Ishikawa (cell line): Measurements from ENCODE around the gene FGF14.

Experiments
- CEBPB ChIP-seq: IDR thresholded peaks from 2 replicates; pipeline ENCODE4 v1.6.1; 2012
- CREB1 ChIP-seq: IDR thresholded peaks from 2 replicates; pipeline ENCODE4 v1.6.1; 2012; ENCODE audit warnings: low read depth
- EGR1 ChIP-seq: IDR thresholded peaks from 2 replicates; pipeline ENCODE4 v1.6.1; 2012
- EP300 ChIP-seq: IDR thresholded peaks from 2 replicates; pipeline ENCODE4 v1.6.1; 2012; ENCODE audit warnings: borderline replicate concordance
- FOXM1 ChIP-seq: IDR thresholded peaks from 2 replicates; pipeline ENCODE4 v1.6.1; 2012; ENCODE audit warnings: low read depth, borderline replicate concordance
- MAX ChIP-seq: IDR thresholded peaks from 2 replicates; pipeline ENCODE4 v1.6.1; 2012
- NFIC ChIP-seq: IDR thresholded peaks from 2 replicates; pipeline ENCODE4 v1.6.1; 2012
- RAD21 ChIP-seq: IDR thresholded peaks from 2 replicates; pipeline ENCODE4 v1.6.1; 2012; ENCODE audit warnings: low read depth
- REST ChIP-seq: IDR thresholded peaks from 2 replicates; pipeline ENCODE4 v1.6.1; 2012; ENCODE audit warnings: low read depth, mild to moderate bottlenecking
- TAF1 ChIP-seq: IDR thresholded peaks from 2 replicates; pipeline ENCODE4 v1.6.1; 2012; ENCODE audit warnings: low read depth, mild to moderate bottlenecking
- TCF12 ChIP-seq: IDR thresholded peaks from 2 replicates; pipeline ENCODE4 v1.6.1; 2012; ENCODE audit warnings: low read depth
- TEAD4 ChIP-seq: IDR thresholded peaks from 2 replicates; pipeline ENCODE4 v1.6.1; 2012
- USF1 ChIP-seq: IDR thresholded peaks from 2 replicates; pipeline ENCODE4 v1.6.1; 2012
- YY1 ChIP-seq: IDR thresholded peaks from 2 replicates; pipeline ENCODE4 v1.6.1; 2012; ENCODE audit warnings: low read depth
- ZBTB7A ChIP-seq: IDR thresholded peaks from 2 replicates; pipeline ENCODE4 v1.6.1; 2012; ENCODE audit warnings: low read depth

The FGF14 gene

GRCh38 chr13:102322211-102322610 is 79.6 kb downstream of the FGF14 start:
- TF ChIP-seq MAX (no peak), USF1 (no peak), CEBPB (no peak), REST (no peak), RAD21 (no peak), CREB1 (no peak), EGR1 (no peak), YY1 (no peak), TEAD4 (no peak), TCF12 (no peak), FOXM1 (no peak), EP300 (no peak), NFIC (no peak), TAF1 (no peak), ZBTB7A (no peak)

- TF ChIP-seq CREB1 (no peak), USF1 (no peak)
Measured at GRCh38 chr13:102318233-102318632, 83.6 kb downstream of the FGF14 start.

- no peak for TF ChIP-seq YY1
- TF ChIP-seq TAF1, result no peak
- TF ChIP-seq EGR1, result no peak
- TF ChIP-seq RAD21, result no peak
- TF ChIP-seq TEAD4, result no peak
- TF ChIP-seq CREB1, result no peak
- TF ChIP-seq CEBPB, result no peak
- TF ChIP-seq EP300, result no peak
- no peak for TF ChIP-seq ZBTB7A
- no peak for TF ChIP-seq REST
- no peak for TF ChIP-seq TCF12
- TF ChIP-seq NFIC, result no peak
- TF ChIP-seq USF1, result no peak
- no peak for TF ChIP-seq FOXM1
- no peak for TF ChIP-seq MAX
Measured at GRCh38 chr13:102317593-102317992, 84.3 kb downstream of the FGF14 start.

- TF ChIP-seq TEAD4, result no peak
- no peak for TF ChIP-seq TCF12
- no peak for TF ChIP-seq RAD21
- TF ChIP-seq FOXM1, result no peak
- TF ChIP-seq EP300, result no peak
- no peak for TF ChIP-seq USF1
- TF ChIP-seq TAF1, result no peak
- no peak for TF ChIP-seq CEBPB
- no peak for TF ChIP-seq MAX
- no peak for TF ChIP-seq REST
- no peak for TF ChIP-seq NFIC
- TF ChIP-seq CREB1, result no peak
- TF ChIP-seq EGR1, result no peak
- no peak for TF ChIP-seq ZBTB7A
- no peak for TF ChIP-seq YY1
Measured at GRCh38 chr13:102316732-102317131, 85.1 kb downstream of the FGF14 start.
